ENCODE results near the gene RGS17. TPM values are rescaled to one million over a fixed set of nuclear protein-coding genes. Genes with fewer than 3 reads are reported as not detected.
"Not testable (repeated sequence)": the region's sequence is repeated elsewhere in the genome, so short reads cannot be mapped to it uniquely, and the experiment has no call there.

RGS17 gene
- polyA plus RNA-seq, 1 donor, result 0.74 TPM

DNA sequence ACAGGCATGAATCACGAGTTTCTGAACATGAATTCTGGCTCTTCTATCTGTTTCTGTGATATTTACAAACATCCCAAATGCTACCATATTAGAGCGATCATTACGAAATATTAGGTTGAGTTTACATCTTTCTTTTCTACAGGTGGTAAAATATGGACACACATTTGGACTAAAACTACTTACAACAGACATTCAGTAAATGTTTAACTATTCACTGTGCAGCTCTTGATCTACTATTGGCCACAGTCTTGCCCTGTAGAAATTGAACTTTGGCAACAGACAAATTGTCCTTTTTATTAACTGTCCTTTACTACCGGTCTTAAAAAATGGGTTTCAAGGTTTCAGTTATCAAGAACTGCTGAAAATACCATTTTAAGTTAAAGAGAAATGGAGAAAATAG lies 102.1 kb downstream of the RGS17 start:
- no peak for DNase-seq

- no peak for DNase-seq
Measured at GRCh38 chr6:153028286-153028685, 102.8 kb downstream of the RGS17 start.

GRCh38 chr6:153027480-153027879 lies 103.6 kb downstream of the RGS17 start:
- DNase-seq, result no peak

- no peak for DNase-seq
Measured at GRCh38 chr6:153024709-153025017, 106.4 kb downstream of the RGS17 start.

DNA sequence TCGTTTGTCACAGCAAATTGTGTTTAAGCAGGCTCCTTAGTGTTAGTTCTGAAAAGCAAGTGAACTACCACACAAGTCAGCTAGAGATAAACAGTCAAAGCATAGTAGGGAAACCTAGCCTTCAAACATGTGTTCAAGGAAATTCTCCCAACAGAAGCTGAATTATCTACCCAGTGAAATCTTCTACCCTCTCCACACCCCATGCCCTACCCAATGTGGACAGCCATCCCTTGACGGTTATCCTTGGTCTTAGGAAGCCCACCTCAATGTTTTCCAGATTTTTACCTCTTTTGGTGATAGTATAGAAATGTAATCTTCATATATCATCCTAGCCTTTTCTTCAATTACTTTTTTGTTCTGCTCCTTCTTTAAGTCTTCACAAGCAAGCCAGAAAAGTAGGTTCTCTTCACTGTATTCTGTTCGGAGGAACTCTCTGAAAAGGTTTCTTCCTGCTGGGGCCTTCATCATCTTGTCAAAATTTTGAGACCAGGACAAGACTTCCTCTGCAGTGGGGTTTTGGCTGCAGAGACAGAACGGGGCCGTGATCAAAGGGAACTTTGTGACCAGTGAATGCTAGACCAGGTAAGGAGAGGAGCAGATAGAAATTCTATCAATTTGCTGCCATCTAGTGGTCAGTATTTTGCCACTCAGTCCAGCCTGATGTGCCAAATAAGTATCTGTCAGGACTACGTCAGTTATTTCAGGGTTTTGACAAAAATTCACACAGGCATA lies 106.9 kb downstream of the RGS17 start:
- DNase-seq, result peak; percentile 26

DNA sequence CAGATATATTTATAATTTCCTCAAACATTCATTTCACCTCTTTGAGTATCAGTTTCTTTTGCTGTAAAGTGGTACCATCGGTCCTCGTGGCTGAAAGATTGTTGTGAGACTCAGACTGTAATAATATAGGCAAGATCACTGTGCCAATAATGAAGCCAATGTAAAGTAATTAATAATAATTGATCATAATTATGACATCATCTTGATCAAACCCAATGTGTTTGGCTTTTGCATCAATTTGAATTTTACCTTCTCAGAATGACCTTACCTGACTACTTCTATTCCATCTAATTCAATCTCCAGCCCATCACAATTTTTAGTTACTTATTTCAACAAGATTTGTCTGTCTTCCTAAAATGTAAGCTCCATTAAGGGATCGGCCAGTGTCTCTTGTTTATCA lies 112.7 kb downstream of the RGS17 start:
- no peak for DNase-seq

DNA sequence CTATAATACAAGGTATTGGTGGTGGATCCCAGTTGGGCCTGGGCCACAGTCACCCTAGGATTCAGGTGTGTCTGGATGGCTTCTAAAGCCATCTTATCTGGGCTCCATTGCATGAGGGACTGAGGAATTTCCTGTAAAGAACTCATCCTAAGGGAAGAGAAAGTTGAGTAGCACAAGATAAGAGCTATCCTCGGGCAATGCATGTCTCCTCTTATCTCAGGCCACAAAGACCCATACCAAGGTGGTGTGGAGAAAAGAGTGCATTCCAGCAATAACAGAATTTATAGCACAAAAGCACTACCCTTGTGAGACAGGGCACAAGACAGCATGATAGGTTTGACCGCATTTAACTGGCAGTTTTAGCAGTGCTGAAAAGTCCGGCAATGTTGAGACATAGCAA lies 114.2 kb downstream of the RGS17 start:
- DNase-seq, result no peak

GRCh38 chr6:153015094-153015640 lies 115.9 kb downstream of the RGS17 start:
- no peak for DNase-seq

DNA sequence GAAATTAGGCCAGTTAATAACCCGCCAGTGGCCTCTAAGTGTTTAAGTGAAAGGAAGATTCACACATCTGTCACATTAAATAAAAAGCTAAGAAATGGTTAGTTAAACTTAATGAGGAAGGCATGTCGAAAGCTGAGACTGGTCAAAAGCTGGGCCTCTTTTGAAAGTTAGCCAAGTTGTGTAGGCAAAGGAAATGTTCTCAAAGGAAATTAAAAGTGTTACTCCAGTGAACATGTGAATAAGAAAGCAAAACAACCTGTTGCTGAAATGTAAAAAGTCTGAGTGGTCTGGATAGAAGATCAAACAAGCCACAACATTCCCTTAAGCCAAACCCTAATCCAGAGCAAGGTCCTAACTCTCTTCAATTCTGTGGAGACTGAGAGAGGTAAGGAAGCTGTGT lies 117.6 kb downstream of the RGS17 start:
- DNase-seq, result no peak

DNA sequence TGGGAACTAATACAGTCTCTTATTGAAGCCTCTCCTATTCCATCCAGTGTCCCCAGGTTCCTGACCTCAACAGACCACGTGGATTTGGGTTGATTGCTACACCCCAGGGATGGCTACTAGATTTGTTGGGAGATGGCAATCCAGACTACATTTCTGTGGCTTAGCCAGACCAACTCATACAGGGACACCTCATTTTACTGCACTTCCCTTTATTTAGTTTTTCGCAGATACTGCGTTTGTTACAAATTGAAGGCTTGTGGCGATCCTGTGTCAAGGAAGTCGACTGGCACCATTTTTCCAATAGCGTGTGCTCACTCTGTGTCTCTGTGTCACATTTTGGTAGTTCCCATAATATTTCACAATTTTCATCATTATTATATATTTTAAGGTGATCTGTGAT lies 118.2 kb downstream of the RGS17 start:
- DNase-seq, result no peak

DNA sequence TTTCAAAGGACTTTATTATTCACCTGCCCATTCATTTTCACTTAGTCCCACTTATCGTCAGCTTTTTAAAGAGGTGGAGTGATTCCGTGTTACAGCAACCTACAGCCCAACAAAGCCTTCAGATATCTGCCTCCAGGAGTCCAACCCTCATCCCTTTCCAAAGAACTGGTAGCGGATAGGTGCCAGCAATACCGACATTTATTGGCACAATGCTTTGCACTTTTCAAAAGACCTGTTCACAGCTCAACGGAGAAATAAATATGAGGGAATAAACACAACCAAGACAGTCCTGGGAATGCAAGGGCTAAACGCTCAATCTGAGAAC lies 127.8 kb downstream of the RGS17 start:
- no peak for DNase-seq

DNA sequence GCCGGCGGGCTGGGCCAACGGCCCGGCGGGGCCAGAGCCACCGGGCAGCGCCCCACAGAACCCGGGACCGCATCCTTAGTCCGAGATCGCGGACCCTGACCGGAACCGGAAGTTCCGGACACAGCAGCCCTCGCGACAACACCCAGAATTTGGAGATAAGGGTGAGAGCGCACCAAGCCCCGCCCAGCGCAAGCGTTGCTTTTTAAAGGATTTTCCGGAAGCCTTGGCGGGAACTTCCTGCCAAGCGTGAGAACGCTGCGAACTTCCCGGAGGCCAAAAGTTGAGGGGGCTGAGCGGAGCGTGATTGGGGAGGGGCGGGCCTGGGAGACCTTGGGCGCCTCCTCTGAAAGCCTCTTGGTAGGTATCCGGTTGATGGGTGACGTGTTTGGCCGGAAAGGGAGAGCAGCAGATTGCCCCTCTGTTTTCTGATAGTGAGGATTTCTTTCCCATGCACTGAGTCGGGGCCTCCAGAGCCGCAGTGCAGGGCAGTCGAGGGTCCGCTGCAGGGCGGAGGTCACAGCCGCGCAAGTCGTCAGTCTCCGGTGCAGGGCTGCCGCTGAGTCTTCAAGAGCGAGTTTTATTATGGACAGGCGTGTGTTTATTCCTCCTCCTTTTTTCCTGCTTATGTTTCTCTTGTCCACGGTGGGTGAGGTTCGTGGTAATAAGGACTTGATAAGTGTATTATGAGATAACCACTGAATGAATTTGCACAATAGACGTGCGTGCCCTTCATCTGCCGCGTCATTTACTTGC lies 128.3 kb downstream of the RGS17 start, which contains the start of gene MTRF1L:
MTRF1L (minus strand) TSS at position 97 of the 753 bp plus-strand sequence; CDS start at position 73, 24 bp downstream.
- peak; percentile 95 for DNase-seq

GRCh38 chr6:153001767-153002612 lies 129.1 kb downstream of the RGS17 start:
- DNase-seq, result peak; percentile 23

DNA sequence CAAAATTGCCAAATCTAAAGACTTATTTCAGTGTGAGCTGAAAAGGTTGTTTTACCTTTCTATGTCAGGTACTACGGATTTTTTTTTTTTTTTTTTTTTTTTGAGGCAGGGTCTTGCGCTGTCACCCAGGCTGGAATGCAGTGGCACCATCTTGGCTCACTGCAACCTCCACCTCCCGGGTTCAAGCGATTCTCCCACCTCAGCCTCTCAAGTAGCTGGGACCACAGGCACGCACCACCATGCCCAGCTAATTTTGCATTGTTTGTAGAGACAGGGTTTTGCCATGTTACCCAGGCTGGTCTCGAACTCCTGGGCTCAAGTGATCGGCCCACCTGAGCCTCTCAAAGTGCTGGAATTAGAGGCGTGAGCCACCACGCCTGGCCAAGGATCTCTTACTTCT lies 130.3 kb downstream of the RGS17 start:
- DNase-seq, result not testable (repeated sequence)

GRCh38 chr6:153000243-153000642 lies 130.8 kb downstream of the RGS17 start:
- no peak for DNase-seq

GRCh38 chr6:152999538-152999937 lies 131.5 kb downstream of the RGS17 start:
- not testable (repeated sequence) for DNase-seq

DNA sequence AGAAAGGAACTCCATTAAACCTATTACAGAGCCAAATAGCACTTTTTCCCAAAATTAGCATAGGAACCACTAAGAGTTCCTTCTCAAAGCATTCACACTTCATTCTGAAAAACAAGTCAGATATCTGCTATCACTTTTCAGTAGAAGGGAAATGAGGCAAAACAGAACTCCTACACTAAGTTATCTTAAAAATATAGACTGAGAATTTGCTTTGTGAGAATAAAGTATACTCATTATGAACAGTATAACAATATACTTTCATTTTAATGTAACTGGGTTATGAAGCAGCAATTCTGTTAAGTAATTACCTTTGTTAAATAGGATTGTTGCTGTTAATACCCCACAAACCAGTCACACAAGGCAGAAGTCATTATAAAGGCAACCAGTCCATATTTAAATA lies 137.2 kb downstream of the RGS17 start:
- no peak for DNase-seq

DNA sequence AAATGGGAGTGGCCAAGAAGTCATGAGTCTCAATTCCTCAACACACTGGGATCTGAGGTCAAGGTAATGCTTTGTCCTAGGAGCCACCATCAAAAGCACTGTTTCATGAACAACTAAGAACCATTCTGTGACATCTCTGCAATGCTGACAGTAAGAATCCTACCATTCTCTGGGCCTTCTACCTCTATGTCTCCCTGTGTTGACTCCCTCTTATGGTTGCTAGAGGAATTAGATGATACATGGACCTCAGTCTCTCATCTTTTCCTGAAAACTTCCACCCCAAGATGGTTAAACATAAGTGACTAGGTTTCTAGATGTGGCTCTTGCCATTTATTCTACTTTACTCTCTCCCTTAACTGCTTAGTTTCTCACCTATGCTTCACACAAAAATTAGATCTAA lies 137.7 kb downstream of the RGS17 start:
- DNase-seq, result no peak

DNA sequence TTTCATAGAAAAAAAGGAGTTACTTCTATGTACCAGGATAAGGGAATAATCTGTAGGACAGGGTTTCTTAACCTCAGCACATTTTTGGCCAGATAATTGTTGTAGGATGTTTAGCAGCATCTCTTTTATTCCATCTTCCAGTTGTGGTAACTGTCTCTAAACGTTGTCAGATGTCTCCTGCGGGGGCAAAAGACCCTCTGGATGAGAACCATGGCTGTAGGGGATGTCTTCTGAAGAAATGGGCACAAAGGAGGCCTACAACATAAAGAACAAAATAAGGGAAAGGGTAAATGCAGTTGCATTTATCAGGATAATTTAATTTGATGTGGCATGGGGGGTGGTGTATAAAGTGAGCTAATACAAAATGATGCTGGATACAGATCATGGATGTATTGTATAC lies 144.1 kb downstream of the RGS17 start:
- no peak for DNase-seq

DNA sequence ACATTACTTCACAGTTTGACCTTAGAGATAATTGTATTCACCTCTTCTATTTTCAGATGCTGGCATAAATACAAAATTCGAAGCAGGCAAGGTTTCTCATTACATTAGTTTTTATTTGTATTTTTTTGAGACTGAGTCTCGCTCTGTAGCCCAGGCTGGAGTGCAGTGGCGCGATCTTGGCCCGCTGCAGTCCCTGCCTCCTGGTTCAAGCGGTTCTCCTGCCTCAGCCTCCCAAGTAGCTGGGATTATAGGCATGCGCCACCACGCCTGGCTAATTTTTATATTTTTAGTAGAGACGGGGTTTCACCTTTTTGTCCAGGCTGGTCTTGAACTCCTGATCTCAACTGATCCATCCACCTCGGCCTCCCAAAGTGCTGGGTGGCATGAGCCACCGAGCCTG lies 145.8 kb downstream of the RGS17 start:
- not testable (repeated sequence) for DNase-seq

DNA sequence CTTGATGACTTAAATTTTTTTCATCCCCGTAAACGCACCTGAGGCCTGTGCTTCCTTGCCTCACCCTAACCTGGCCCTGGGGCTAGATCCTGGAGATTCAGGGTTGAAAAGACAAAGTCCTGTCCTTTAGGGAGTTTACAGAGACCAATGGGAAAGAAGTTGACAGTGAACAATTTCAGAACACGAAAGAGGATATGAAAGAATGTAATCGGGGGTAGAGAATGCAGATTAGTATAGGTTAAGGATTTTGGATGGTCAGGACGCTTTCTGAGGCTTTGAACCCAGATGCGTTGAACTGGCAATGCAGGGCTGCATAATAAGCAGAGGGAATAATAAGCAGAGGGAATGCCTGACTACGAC lies 146.6 kb downstream of the RGS17 start:
- DNase-seq, result no peak

GRCh38 chr6:152983637-152984512 lies 147.2 kb downstream of the RGS17 start:
- peak; percentile 87 for DNase-seq

Measured in hindlimb muscle (tissue), 1 donor.